Astrocyte (in vitro differentiated cells and primary cell): ENCODE results near the gene SDHB. TPM values are rescaled to one million over a fixed set of nuclear protein-coding genes. Genes with fewer than 3 reads are reported as not detected.

ENCODE experiments used
- DNase-seq: peaks from one replicate; pipeline ENCODE4 v3.0.0-alpha.2; 2010; ENCODE audit warnings: low read depth
- FAIRE-seq: peaks from 2 replicates; lab custom pipeline; 2011; peaks lifted over from hg19 to GRCh38; lab: Jason Lieb, UNC
- H2AFZ ChIP-seq: 2 replicates; pipeline ENCODE4 v1.6.0; 2012; ENCODE audit warnings: low read depth, low read length, inconsistent platforms
- H3K27ac ChIP-seq: 2 replicates; pipeline ENCODE4 v1.5.1; 2011; ENCODE audit warnings: low read depth, low read length, inconsistent platforms
- H3K27me3 ChIP-seq: 2 replicates; pipeline ENCODE4 v1.6.0; 2011; ENCODE audit warnings: low read length, inconsistent platforms; ENCODE audit not compliant: insufficient read depth
- H3K36me3 ChIP-seq: 2 replicates; pipeline ENCODE4 v1.5.1; 2011; ENCODE audit warnings: low read length, inconsistent platforms; ENCODE audit not compliant: insufficient read depth
- H3K4me1 ChIP-seq: 2 replicates; pipeline ENCODE4 v1.5.1; 2011; ENCODE audit warnings: low read length, inconsistent platforms; ENCODE audit not compliant: insufficient read depth
- H3K4me2 ChIP-seq: 2 replicates; pipeline ENCODE4 v1.6.0; 2012; ENCODE audit warnings: low read length, inconsistent platforms
- H3K4me3 ChIP-seq: 2 replicates; pipeline ENCODE4 v1.5.1; 2011; ENCODE audit warnings: low read depth, mild to moderate bottlenecking, low read length, inconsistent platforms; ENCODE audit not compliant: insufficient read depth
- H3K79me2 ChIP-seq: 2 replicates; pipeline ENCODE4 v1.6.0; 2012; ENCODE audit warnings: mild to moderate bottlenecking, low read length, inconsistent platforms; ENCODE audit not compliant: insufficient read depth
- H3K9ac ChIP-seq: 2 replicates; pipeline ENCODE4 v1.6.0; 2012; ENCODE audit warnings: mild to moderate bottlenecking, low read length, inconsistent platforms
- H3K9me3 ChIP-seq: 2 replicates; pipeline ENCODE4 v1.5.1; 2012; ENCODE audit warnings: low read depth, mild to moderate bottlenecking, low read length, inconsistent platforms; ENCODE audit not compliant: insufficient read depth
- H4K20me1 ChIP-seq: 2 replicates; pipeline ENCODE4 v1.6.0; 2012; ENCODE audit warnings: low read length, inconsistent platforms; ENCODE audit not compliant: insufficient read depth
- H3K27ac Mint-ChIP-seq: one replicate; pipeline ENCODE4 v1.8.0; 2021; ENCODE audit warnings: mild to moderate bottlenecking, mixed read lengths; ENCODE audit not compliant: unreplicated experiment
- H3K27me3 Mint-ChIP-seq: one replicate; pipeline ENCODE4 v1.8.0; 2021; ENCODE audit warnings: low read depth, mixed read lengths; ENCODE audit not compliant: unreplicated experiment
- H3K36me3 Mint-ChIP-seq: one replicate; pipeline ENCODE4 v1.8.0; 2021; ENCODE audit warnings: low read depth, mixed read lengths; ENCODE audit not compliant: unreplicated experiment
- H3K4me1 Mint-ChIP-seq: one replicate; pipeline ENCODE4 v1.8.0; 2021; ENCODE audit warnings: low read depth, mixed read lengths; ENCODE audit not compliant: unreplicated experiment
- H3K4me3 Mint-ChIP-seq: one replicate; pipeline ENCODE4 v1.8.0; 2021; ENCODE audit warnings: mild to moderate bottlenecking, moderate library complexity, mixed read lengths; ENCODE audit not compliant: unreplicated experiment
- H3K9me3 Mint-ChIP-seq: one replicate; pipeline ENCODE4 v1.8.0; 2021; ENCODE audit warnings: mild to moderate bottlenecking, mixed read lengths; ENCODE audit not compliant: unreplicated experiment
- EZH2 ChIP-seq: IDR thresholded peaks from 2 replicates; pipeline ENCODE4 v1.6.1; 2012; ENCODE audit warnings: mild to moderate bottlenecking, low read length, inconsistent platforms; ENCODE audit not compliant: insufficient read depth
- total RNA-seq: library from RNA; stranded (reverse); gene quantifications from 2 replicates; pipeline ENCODE4 v1.2.1, GENCODE V29; 2021
- TF ChIP-seq, protein P1 (sequence below): IDR thresholded peaks from 2 replicates; pipeline ENCODE4 v1.5.1; 2011; ENCODE audit warnings: low read depth, mild to moderate bottlenecking, inconsistent platforms, low read length, moderate library complexity; ENCODE audit not compliant: insufficient read depth

Gene SDHB
- total RNA-seq, 1 donor from 2014 or later = 84.9 TPM

DNA sequence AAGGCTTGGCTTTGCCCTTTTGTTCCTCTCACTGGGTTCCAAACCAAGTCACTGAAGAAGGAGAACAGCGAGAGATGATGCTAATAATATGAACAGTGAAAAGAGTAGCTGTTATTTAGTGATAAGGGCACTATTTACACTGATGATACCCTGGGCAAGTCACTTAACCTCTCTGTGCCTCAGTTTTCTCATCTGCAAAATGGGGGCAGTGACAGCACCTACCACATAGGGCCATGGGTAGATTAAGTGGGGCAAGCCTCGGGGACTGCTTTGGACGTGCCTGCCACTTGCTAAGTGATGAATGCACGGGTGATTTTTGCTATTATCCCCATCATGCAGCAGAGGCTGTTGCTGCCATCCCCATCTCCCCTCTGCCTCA is 51.3 kb downstream of the SDHB start:
- peaks cover 12% of the 10 kb centered on the region for H3K36me3 ChIP-seq
- Mint-ChIP-seq H3K27me3 (no peaks in the 10 kb centered on the region), H3K4me1 (no peaks in the 10 kb centered on the region), H3K9me3 (no peaks in the 10 kb centered on the region), H3K27ac (no peak overlapping the region), H3K36me3 (peaks cover 28% of the 10 kb centered on the region), H3K4me3 (no peak overlapping the region)
- TF ChIP-seq EZH2 = no peak
- TF ChIP-seq, protein P1, sequence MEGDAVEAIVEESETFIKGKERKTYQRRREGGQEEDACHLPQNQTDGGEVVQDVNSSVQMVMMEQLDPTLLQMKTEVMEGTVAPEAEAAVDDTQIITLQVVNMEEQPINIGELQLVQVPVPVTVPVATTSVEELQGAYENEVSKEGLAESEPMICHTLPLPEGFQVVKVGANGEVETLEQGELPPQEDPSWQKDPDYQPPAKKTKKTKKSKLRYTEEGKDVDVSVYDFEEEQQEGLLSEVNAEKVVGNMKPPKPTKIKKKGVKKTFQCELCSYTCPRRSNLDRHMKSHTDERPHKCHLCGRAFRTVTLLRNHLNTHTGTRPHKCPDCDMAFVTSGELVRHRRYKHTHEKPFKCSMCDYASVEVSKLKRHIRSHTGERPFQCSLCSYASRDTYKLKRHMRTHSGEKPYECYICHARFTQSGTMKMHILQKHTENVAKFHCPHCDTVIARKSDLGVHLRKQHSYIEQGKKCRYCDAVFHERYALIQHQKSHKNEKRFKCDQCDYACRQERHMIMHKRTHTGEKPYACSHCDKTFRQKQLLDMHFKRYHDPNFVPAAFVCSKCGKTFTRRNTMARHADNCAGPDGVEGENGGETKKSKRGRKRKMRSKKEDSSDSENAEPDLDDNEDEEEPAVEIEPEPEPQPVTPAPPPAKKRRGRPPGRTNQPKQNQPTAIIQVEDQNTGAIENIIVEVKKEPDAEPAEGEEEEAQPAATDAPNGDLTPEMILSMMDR = no peak
- H3K79me2 ChIP-seq = no peaks in the 10 kb centered on the region
- H3K9ac ChIP-seq = no peak overlapping the region
- DNase-seq (no peak), FAIRE-seq (no peak)
- peaks cover 37% of the 10 kb centered on the region for H4K20me1 ChIP-seq
- no peaks in the 10 kb centered on the region for H3K9me3 ChIP-seq
- no peak overlapping the region for H2AFZ ChIP-seq
- no peak overlapping the region for H3K4me2 ChIP-seq
- peaks cover 13% of the 10 kb centered on the region for H3K4me1 ChIP-seq
- H3K27me3 ChIP-seq = no peaks in the 10 kb centered on the region
- H3K4me3 ChIP-seq = no peak overlapping the region
- H3K27ac ChIP-seq = no peak overlapping the region

- no peaks in the 10 kb centered on the region for H3K79me2 ChIP-seq
- peaks cover 12% of the 10 kb centered on the region for H3K36me3 ChIP-seq
- no peak overlapping the region for H2AFZ ChIP-seq
- H3K4me1 ChIP-seq = peaks cover 13% of the 10 kb centered on the region
- no peaks in the 10 kb centered on the region for H3K9me3 Mint-ChIP-seq
- peaks cover 35% of the 10 kb centered on the region for H4K20me1 ChIP-seq
- H3K9me3 ChIP-seq = no peaks in the 10 kb centered on the region
- H3K9ac ChIP-seq = no peak overlapping the region
- TF ChIP-seq, protein P1 = no peak
- TF ChIP-seq EZH2 = no peak
- no peak overlapping the region for H3K27ac Mint-ChIP-seq
- no peak overlapping the region for H3K4me2 ChIP-seq
- no peaks in the 10 kb centered on the region for H3K4me1 Mint-ChIP-seq
- H3K27me3 Mint-ChIP-seq = no peaks in the 10 kb centered on the region
- FAIRE-seq (no peak), DNase-seq (no peak)
- H3K27me3 ChIP-seq = no peaks in the 10 kb centered on the region
- H3K36me3 Mint-ChIP-seq = peaks cover 28% of the 10 kb centered on the region
- H3K4me3 Mint-ChIP-seq = no peak overlapping the region
- H3K27ac ChIP-seq = no peak overlapping the region
- no peak overlapping the region for H3K4me3 ChIP-seq
Observed at GRCh38 chr1:17001760-17002523, 51.9 kb downstream of the SDHB start.

DNA sequence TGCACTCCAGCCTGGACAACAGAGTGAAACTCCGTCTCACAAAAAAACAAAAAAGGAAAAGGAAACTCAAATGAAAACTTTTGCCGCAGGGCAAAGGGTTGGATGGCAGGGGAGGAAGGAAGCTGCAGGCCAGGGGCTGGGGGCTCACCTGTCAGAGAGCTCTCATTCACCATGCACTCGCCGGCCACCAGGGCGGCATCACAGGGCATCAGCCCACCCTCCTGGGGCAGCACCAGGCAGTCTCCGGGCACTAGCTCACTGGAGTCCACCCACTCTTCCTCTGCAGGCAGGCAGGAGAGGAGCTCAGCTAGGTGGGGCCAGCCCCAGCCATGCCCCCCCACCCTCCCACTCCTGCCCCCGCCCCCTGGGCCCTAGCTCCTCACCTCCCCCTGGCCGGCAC is 54.0 kb downstream of the SDHB start:
- peaks cover 10% of the 10 kb centered on the region for H3K36me3 ChIP-seq
- Mint-ChIP-seq H3K4me3 (no peak overlapping the region), H3K36me3 (peaks cover 36% of the 10 kb centered on the region), H3K9me3 (no peaks in the 10 kb centered on the region), H3K4me1 (no peaks in the 10 kb centered on the region), H3K27ac (no peak overlapping the region), H3K27me3 (no peaks in the 10 kb centered on the region)
- H3K9ac ChIP-seq = no peak overlapping the region
- no peaks in the 10 kb centered on the region for H3K9me3 ChIP-seq
- no peak overlapping the region for H3K4me2 ChIP-seq
- H3K27me3 ChIP-seq = no peaks in the 10 kb centered on the region
- no peaks in the 10 kb centered on the region for H3K79me2 ChIP-seq
- FAIRE-seq (no peak), DNase-seq (no peak)
- no peak overlapping the region for H3K27ac ChIP-seq
- H3K4me3 ChIP-seq = no peak overlapping the region
- peaks cover 13% of the 10 kb centered on the region for H3K4me1 ChIP-seq
- peaks cover 26% of the 10 kb centered on the region for H4K20me1 ChIP-seq
- TF ChIP-seq, protein P1 = no peak
- no peak for TF ChIP-seq EZH2
- no peak overlapping the region for H2AFZ ChIP-seq
